ENCODE results near the gene CTPS2.

DNA sequence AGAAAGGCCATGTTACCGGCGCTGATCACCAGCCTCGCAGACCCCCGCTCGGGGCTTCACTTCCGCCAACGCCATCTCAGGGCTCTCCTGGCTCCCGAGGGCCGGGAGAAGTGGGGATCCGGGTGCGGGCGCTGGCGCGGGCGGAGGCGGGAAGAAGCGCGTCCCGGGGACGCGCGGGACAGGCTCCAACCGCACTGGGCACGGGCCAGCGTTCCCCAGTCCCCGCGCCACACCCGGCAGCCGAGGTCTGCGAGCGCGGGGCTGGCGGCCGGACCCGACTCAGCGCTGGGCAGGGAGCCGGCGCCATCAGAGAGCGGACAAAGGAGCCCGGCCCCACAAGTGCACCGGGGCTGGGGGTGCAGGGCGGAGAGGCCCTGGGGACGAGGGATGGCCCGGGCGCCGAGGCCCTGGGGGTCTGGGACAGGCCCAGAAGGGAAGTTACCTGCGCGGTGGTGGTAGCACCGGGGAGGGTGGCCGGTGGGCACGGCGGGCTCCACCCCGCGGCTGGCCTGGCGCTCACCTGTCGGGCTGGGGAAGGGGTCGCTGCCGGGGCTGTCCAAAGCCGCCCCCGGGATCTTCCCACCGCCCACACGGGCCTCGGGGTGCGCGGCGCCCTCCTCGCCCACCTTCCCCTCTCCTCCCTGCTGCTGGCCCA is 449 bp downstream of the CTPS2 start:
- TF ChIP-seq POLR2A (IDR thresholded peaks at IDR 0.05; ENCODE audit: low read depth, low read length) (no peak), POLR2AphosphoS5 (IDR thresholded peaks at IDR 0.05; ENCODE audit: low read depth, low read length) (no peak)

Data from GM12892 (cell line).